ENCODE results near the gene RHEBL1.

The RHEBL1 gene

GRCh38 chr12:49055092-49055491 is 14.7 kb downstream of the RHEBL1 start:
- in situ Hi-C loops (cut with MboI; ENCODE audit: low sequenced_read_pairs), result no loop called here

- in situ Hi-C loops (cut with MboI; ENCODE audit: low sequenced_read_pairs), result no loop called here
Observed at GRCh38 chr12:49054524-49054923, 15.3 kb downstream of the RHEBL1 start.

GRCh38 chr12:49054096-49054495 is 15.7 kb downstream of the RHEBL1 start:
- in situ Hi-C loops (cut with MboI; ENCODE audit: low sequenced_read_pairs), result no loop called here

- in situ Hi-C loops (cut with MboI; ENCODE audit: low sequenced_read_pairs), result no loop called here
Observed at GRCh38 chr12:49052451-49053208, 17.1 kb downstream of the RHEBL1 start.

GRCh38 chr12:49051777-49052438 is 17.9 kb downstream of the RHEBL1 start:
- in situ Hi-C loops (cut with MboI; ENCODE audit: low sequenced_read_pairs), result no loop called here

- in situ Hi-C loops (cut with MboI; ENCODE audit: low sequenced_read_pairs), result no loop called here
Observed at GRCh38 chr12:49051373-49051764, 18.4 kb downstream of the RHEBL1 start.

GRCh38 chr12:49050507-49051372 is 19.0 kb downstream of the RHEBL1 start:
- in situ Hi-C loops (cut with MboI; ENCODE audit: low sequenced_read_pairs), result no loop called here

GRCh38 chr12:49049566-49050224 is 20.1 kb downstream of the RHEBL1 start:
- in situ Hi-C loops (cut with MboI; ENCODE audit: low sequenced_read_pairs), result no loop called here

- in situ Hi-C loops (cut with MboI; ENCODE audit: low sequenced_read_pairs), result no loop called here
Observed at GRCh38 chr12:49048953-49049352, 20.8 kb downstream of the RHEBL1 start.

GRCh38 chr12:49046129-49046895 is 23.5 kb downstream of the RHEBL1 start:
- in situ Hi-C loops (cut with MboI; ENCODE audit: low sequenced_read_pairs), result no loop called here

- in situ Hi-C loops (cut with MboI; ENCODE audit: low sequenced_read_pairs), result no loop called here
Observed at GRCh38 chr12:49044660-49045059, 25.1 kb downstream of the RHEBL1 start.

GRCh38 chr12:49043856-49044258 is 25.9 kb downstream of the RHEBL1 start:
- in situ Hi-C loops (cut with MboI; ENCODE audit: low sequenced_read_pairs), result no loop called here

GRCh38 chr12:49043241-49043640 is 26.5 kb downstream of the RHEBL1 start:
- in situ Hi-C loops (cut with MboI; ENCODE audit: low sequenced_read_pairs), result no loop called here

GRCh38 chr12:49041881-49042484 is 27.8 kb downstream of the RHEBL1 start:
- in situ Hi-C loops (cut with MboI; ENCODE audit: low sequenced_read_pairs), result no loop called here

GRCh38 chr12:49041036-49041880 is 28.5 kb downstream of the RHEBL1 start:
- in situ Hi-C loops (cut with MboI; ENCODE audit: low sequenced_read_pairs), result no loop called here

- in situ Hi-C loops (cut with MboI; ENCODE audit: low sequenced_read_pairs), result no loop called here
Observed at GRCh38 chr12:49040364-49040855, 29.4 kb downstream of the RHEBL1 start.

- in situ Hi-C loops (cut with MboI; ENCODE audit: low sequenced_read_pairs), result no loop called here
Observed at GRCh38 chr12:49039421-49040363, 30.1 kb downstream of the RHEBL1 start.
